Kidney (tissue), 14 donors: ENCODE measurements around the gene SS18L1. TPM values are rescaled to one million over a fixed set of nuclear protein-coding genes. Genes with fewer than 3 reads are reported as not detected.

Experiments used
- DNase-seq, 5 donors: peaks; one replicate each; pipeline ENCODE4 v3.0.0-alpha.2; 2013 to 2020
- FAIRE-seq: peaks from 2 replicates; lab custom pipeline; 2012; peaks lifted over from hg19 to GRCh38; lab: Jason Lieb, UNC
- H3K27ac ChIP-seq, 2 donors: one replicate each; pipeline ENCODE4 v1.7.0; 2013; ENCODE audit warnings: low read depth in 2 of 2, low read length in 2 of 2, inconsistent platforms in 1 of 2
- H3K27me3 ChIP-seq: one replicate; pipeline ENCODE4 v1.7.1; 2013; ENCODE audit warnings: low read length, inconsistent platforms; ENCODE audit not compliant: control insufficient read depth, insufficient read depth
- H3K36me3 ChIP-seq, 3 donors: one replicate each; pipeline versions ENCODE4 v1.7.0 to v1.7.1; 2013; ENCODE audit warnings: low read length in 3 of 3, control low read depth in 1 of 3, inconsistent platforms in 1 of 3; ENCODE audit not compliant: insufficient read depth in 3 of 3, control insufficient read depth in 2 of 3
- H3K4me1 ChIP-seq, 3 donors: one replicate each; pipeline versions ENCODE4 v1.7.0 to v1.7.1; 2013; ENCODE audit warnings: low read length in 3 of 3, inconsistent platforms in 1 of 3, low read depth in 1 of 3; ENCODE audit not compliant: control insufficient read depth in 2 of 3, insufficient read depth in 2 of 3
- H3K4me3 ChIP-seq, 3 donors: one replicate each; pipeline versions ENCODE4 v1.7.0 to v1.8.1; 2013; ENCODE audit warnings: low read length in 3 of 3, control low read depth in 1 of 3, inconsistent platforms in 1 of 3
- H3K9ac ChIP-seq, 3 donors: one replicate each; pipeline versions ENCODE4 v1.7.0 to v1.7.1; 2013; ENCODE audit warnings: low read length in 3 of 3, control low read depth in 1 of 3, inconsistent platforms in 1 of 3
- H3K9me3 ChIP-seq, 3 donors: one replicate each; pipeline versions ENCODE4 v1.7.0 to v1.7.1; 2013; ENCODE audit warnings: low read length in 3 of 3, control low read depth in 1 of 3, inconsistent platforms in 1 of 3; ENCODE audit not compliant: control insufficient read depth in 2 of 3, insufficient read depth in 1 of 3
- intact Hi-C: fragments of 100-400 bp; cut with DNase I; formaldehyde crosslinking; loops from one replicate; pipeline ENCODE4 v1.11.1; 2022
- polyA plus RNA-seq: library from polyadenylated mRNA; stranded (reverse); fragments of 350-450 nt; fragmentation: Illumina TruSeq; extraction: RNeasy Lipid Tissue Mini Kit (QIAGEN cat#74804); gene quantifications from one replicate; pipeline ENCODE4 v1.2.3, GENCODE V29; 2014; ENCODE audit warnings: low read depth, low replicate concordance; ENCODE audit not compliant: insufficient read depth
- total RNA-seq: library from RNA; stranded (reverse); fragmentation: NEBNext Ultra II Directional; extraction: Animal tissue kit (Norgen Biotek cat#: 25700); gene quantifications from one replicate; pipeline ENCODE4 v1.2.1, GENCODE V29; 2021
- TF ChIP-seq, protein P1 (sequence below): IDR thresholded peaks from 3 replicates; pipeline ENCODE4 v1.5.1; 2012; ENCODE audit warnings: mild to moderate bottlenecking, moderate library complexity, borderline replicate concordance; ENCODE audit not compliant: insufficient read depth; ENCODE audit errors: extremely low read depth
- donor health status: control.
- donor health status: control.
- donor health status: control.
- donor health status: control.
- donor health status: control.
- donor health status: DM: yes; HTN: yes; CAD: no.
- donor health status: Normal renal cell carcinoma (clear cell type).

The SS18L1 gene
- total and polyA plus RNA-seq, 2 donors from 2014 or later = 6.5 to 12.0 TPM

DNA sequence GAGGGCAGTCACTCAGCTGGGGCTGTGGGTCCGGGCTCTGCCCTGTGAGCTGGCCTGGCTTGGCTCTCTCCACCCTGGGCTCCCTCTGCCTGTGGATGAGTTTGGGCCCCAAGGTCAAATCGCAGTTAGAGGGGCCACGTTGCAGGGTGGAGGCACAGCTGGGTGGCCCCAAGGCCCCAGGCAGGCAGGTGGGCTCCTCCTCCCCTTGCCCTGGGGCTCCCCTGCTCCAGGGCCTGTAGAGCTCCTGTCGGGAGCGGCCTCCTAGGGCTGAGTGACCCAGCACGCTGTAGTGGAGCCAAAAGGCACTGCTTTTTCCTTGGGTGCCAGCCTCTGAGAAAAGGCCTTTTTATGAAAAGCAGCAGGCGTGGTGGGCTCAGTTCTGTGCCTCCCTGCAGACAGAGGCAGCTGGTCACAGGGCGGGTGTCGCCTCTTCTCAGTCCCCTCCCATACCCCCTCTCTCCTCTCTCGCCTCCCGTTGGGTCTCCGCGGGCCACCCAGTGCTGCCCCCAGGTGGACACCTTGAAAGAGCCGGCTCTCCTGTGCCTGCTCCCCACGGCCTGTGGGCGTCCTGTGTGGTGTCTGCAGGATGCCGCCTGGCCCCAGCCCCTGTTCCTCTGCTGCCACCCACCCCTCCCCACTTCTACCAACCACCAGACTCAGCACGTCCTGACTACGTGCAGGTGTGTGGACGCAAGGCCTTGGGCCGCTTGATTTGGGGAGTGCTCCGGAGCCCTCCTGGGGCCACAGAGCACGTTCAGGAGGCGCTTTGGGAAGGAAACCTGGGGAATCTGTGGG, 13.2 kb downstream of the SS18L1 start:
- TF ChIP-seq, protein P1, sequence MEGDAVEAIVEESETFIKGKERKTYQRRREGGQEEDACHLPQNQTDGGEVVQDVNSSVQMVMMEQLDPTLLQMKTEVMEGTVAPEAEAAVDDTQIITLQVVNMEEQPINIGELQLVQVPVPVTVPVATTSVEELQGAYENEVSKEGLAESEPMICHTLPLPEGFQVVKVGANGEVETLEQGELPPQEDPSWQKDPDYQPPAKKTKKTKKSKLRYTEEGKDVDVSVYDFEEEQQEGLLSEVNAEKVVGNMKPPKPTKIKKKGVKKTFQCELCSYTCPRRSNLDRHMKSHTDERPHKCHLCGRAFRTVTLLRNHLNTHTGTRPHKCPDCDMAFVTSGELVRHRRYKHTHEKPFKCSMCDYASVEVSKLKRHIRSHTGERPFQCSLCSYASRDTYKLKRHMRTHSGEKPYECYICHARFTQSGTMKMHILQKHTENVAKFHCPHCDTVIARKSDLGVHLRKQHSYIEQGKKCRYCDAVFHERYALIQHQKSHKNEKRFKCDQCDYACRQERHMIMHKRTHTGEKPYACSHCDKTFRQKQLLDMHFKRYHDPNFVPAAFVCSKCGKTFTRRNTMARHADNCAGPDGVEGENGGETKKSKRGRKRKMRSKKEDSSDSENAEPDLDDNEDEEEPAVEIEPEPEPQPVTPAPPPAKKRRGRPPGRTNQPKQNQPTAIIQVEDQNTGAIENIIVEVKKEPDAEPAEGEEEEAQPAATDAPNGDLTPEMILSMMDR = peak; percentile 58
- FAIRE-seq (no peak), DNase-seq (peak; percentile 70 to 80 (median 77))
- Histone ChIP-seq H3K4me3 (no peak overlapping the region), H3K36me3 (peaks cover 0 to 16% (median 6%) of the 10 kb centered on the region in 3 donors), H3K9ac (no peak overlapping the region), H3K9me3 (no peaks in the 10 kb centered on the region), H3K27ac (peak overlapping the region in 1 of 2 donors; percentile 32), H3K27me3 (no peaks in the 10 kb centered on the region), H3K4me1 (peaks cover 0 to 15% (median 3%) of the 10 kb centered on the region in 3 donors)
- intact Hi-C loops = no loop called here

DNA sequence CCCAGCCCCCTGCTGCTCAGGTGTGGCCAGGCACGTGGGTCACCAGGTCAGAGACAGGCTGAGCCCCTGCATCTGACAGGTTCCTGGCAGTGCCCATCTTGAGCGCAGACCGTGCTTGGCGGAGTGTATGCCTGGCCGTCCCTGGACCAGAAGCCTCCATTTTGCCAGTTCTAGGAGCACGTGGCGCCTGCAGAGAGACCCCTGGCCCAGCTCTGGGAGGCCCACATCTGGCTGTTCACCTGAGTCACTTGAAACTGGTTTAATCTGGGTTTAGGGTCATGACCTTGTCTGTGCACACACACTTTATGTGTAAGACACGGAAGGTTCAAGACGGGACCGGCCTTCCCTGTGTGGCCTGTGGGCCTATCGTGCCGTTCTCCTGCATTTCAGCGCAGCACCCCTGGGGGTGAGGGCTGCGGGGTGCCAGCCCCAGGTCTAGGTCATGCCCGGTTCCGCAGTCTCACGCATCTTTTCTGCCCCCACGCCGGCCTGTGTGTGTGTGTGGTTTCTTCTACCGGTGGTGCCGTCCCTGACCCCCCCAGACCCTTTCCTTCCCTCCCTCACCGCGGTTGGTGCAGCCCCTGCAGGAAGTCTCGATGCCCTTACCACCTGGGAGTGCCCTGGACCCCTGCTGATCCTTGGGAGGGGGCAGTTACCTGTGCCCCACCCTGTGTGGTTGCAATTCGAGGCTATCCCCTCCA, 14.0 kb downstream of the SS18L1 start:
- no peaks in the 10 kb centered on the region for H3K9me3 ChIP-seq
- peaks cover 0 to 15% (median 3%) of the 10 kb centered on the region in 3 donors for H3K4me1 ChIP-seq
- intact Hi-C loops = no loop called here
- DNase-seq = no peak
- no peak for FAIRE-seq
- H3K27me3 ChIP-seq = no peaks in the 10 kb centered on the region
- H3K9ac ChIP-seq = no peak overlapping the region
- no peak overlapping the region for H3K4me3 ChIP-seq
- H3K27ac ChIP-seq = no peak overlapping the region
- peaks cover 0 to 17% (median 6%) of the 10 kb centered on the region in 3 donors for H3K36me3 ChIP-seq
- TF ChIP-seq, protein P1 = no peak

DNA sequence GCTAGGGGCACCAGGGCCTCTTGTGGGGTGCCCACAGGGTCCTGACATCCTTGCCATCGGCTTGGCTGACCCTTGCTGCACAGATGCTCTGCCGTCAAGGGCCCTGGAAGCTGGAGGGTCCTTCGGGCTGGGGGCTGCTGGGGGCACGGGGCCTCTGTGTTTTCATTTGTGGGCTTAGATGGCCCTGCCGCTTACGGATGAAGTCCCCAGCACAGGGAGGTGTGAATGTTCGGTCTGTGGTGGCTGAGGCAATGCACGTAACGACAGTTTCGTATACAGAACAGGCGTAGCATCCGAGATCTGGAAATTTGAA, 14.5 kb downstream of the SS18L1 start:
- H3K4me1 ChIP-seq = peaks cover 0 to 15% (median 3%) of the 10 kb centered on the region in 3 donors
- TF ChIP-seq, protein P1 = no peak
- DNase-seq (no peak), FAIRE-seq (no peak)
- no peaks in the 10 kb centered on the region for H3K27me3 ChIP-seq
- H3K27ac ChIP-seq = no peak overlapping the region
- no peak overlapping the region for H3K4me3 ChIP-seq
- intact Hi-C loops = no loop called here
- no peak overlapping the region for H3K9ac ChIP-seq
- H3K9me3 ChIP-seq = no peaks in the 10 kb centered on the region
- H3K36me3 ChIP-seq = peaks cover 0 to 18% (median 8%) of the 10 kb centered on the region in 3 donors
